DND-41 (cell line): ENCODE measurements around the gene C6orf58.

Experiments used
- ATAC-seq: fragments of 200-7000 bp; cut with Tn5 transposase; 3 replicates; pipeline ENCODE4 v1.9.1; 2021; ENCODE audit warnings: low read depth; ENCODE audit not compliant: insufficient read depth
- DNase-seq: peaks from one replicate; pipeline ENCODE4 v3.0.0-alpha.2; 2020
- H2AFZ ChIP-seq: 2 replicates; pipeline ENCODE4 v1.6.0; 2012; ENCODE audit warnings: low read depth, low read length
- H3K27ac ChIP-seq: 2 replicates; pipeline ENCODE4 v1.5.1; 2012; ENCODE audit warnings: low read length, inconsistent platforms
- H3K27me3 ChIP-seq: fragments of 200-600 bp; sonication (generic); 2 replicates; pipeline ENCODE4 v1.6.0; 2012; ENCODE audit warnings: low read length, mild to moderate bottlenecking, inconsistent platforms; ENCODE audit not compliant: insufficient read depth, poor library complexity
- H3K36me3 ChIP-seq: 2 replicates; pipeline ENCODE4 v1.5.1; 2012; ENCODE audit warnings: low read length, inconsistent platforms; ENCODE audit not compliant: insufficient read depth
- H3K4me1 ChIP-seq: 2 replicates; pipeline ENCODE4 v1.5.1; 2012; ENCODE audit warnings: mild to moderate bottlenecking, low read length; ENCODE audit not compliant: insufficient read depth
- H3K4me2 ChIP-seq: 2 replicates; pipeline ENCODE4 v1.6.0; 2012; ENCODE audit warnings: mild to moderate bottlenecking, moderate library complexity, low read length, inconsistent platforms; ENCODE audit not compliant: insufficient read depth
- H3K4me3 ChIP-seq, 2 experiments: fragments of 200-600 bp in 1 of 2; shearing (Covaris generic) in 1 of 2; 2 replicates each; pipeline ENCODE4 v1.5.1; 2012 to 2016; ENCODE audit warnings: inconsistent platforms in 2 of 2, low read length in 2 of 2, mild to moderate bottlenecking in 2 of 2, low read depth in 1 of 2, moderate library complexity in 1 of 2
- H3K79me2 ChIP-seq: 2 replicates; pipeline ENCODE4 v1.6.0; 2012; ENCODE audit warnings: low read length, inconsistent platforms; ENCODE audit not compliant: insufficient read depth
- H3K9ac ChIP-seq: 2 replicates; pipeline ENCODE4 v1.6.0; 2012; ENCODE audit warnings: low read depth, mild to moderate bottlenecking, inconsistent platforms, low read length, moderate library complexity
- H3K9me3 ChIP-seq: 2 replicates; pipeline ENCODE4 v1.5.1; 2012; ENCODE audit warnings: low read length, moderate library complexity, mild to moderate bottlenecking, inconsistent platforms; ENCODE audit not compliant: insufficient read depth, severe bottlenecking
- H4K20me1 ChIP-seq: 2 replicates; pipeline ENCODE4 v1.6.0; 2012; ENCODE audit warnings: low read length; ENCODE audit not compliant: insufficient read depth
- EZH2 ChIP-seq: IDR thresholded peaks from 3 replicates; pipeline ENCODE4 v1.6.1; 2012; ENCODE audit warnings: borderline replicate concordance, low read depth, mild to moderate bottlenecking, moderate library complexity, low read length, inconsistent platforms; ENCODE audit not compliant: severe bottlenecking
- TF ChIP-seq, protein P1 (sequence below): IDR thresholded peaks from 2 replicates; pipeline ENCODE4 v1.5.1; 2012; ENCODE audit warnings: borderline replicate concordance, low read length, moderate library complexity, mild to moderate bottlenecking; ENCODE audit not compliant: poor library complexity, severe bottlenecking; ENCODE audit errors: extremely low read depth

The C6orf58 gene

DNA sequence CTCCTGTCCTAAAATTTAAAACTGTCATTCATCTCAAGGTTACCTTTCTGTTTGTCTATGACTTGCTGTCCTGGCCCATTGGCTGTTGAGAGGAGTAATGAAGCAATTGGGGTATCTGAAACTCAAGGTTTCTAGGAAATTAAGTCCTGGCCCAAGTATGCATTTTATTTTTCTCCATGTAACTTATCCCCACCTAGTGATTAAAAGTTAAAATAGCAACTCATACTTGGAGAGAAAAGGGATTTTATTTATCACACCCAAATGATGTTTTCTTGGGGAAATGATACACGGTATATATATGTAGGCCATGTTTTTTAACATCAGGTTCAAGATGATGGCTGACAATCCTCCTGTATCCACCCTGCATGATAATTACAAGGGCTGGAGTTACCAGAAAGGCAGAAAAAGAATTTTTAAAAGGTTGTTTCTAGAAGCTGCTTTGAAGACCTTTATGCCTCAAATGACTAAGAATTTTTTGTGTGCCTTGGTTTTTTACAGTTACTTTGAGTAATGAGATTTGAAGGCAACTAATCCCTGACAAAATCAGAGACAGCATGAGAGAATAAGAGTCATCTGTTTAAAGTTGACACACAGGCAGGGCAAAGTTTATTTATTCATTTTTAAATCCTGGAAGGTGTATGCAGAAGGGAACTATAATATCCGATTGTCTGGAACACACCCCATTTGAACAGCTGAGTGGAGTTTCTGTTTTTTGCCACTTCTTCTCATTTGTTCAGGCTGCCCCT is 28.9 kb upstream of the C6orf58 start:
- no peak overlapping the region for H3K9ac ChIP-seq
- H3K79me2 ChIP-seq = no peaks in the 10 kb centered on the region
- DNase-seq = no peak
- no peak overlapping the region for H3K4me3 ChIP-seq
- no peaks in the 10 kb centered on the region for H3K27me3 ChIP-seq
- H4K20me1 ChIP-seq = no peaks in the 10 kb centered on the region
- H3K36me3 ChIP-seq = no peaks in the 10 kb centered on the region
- no peaks in the 10 kb centered on the region for H3K9me3 ChIP-seq
- no peak overlapping the region for H3K27ac ChIP-seq
- H3K4me1 ChIP-seq = no peaks in the 10 kb centered on the region
- ATAC-seq = no peak
- TF ChIP-seq EZH2 = no peak
- TF ChIP-seq, protein P1, sequence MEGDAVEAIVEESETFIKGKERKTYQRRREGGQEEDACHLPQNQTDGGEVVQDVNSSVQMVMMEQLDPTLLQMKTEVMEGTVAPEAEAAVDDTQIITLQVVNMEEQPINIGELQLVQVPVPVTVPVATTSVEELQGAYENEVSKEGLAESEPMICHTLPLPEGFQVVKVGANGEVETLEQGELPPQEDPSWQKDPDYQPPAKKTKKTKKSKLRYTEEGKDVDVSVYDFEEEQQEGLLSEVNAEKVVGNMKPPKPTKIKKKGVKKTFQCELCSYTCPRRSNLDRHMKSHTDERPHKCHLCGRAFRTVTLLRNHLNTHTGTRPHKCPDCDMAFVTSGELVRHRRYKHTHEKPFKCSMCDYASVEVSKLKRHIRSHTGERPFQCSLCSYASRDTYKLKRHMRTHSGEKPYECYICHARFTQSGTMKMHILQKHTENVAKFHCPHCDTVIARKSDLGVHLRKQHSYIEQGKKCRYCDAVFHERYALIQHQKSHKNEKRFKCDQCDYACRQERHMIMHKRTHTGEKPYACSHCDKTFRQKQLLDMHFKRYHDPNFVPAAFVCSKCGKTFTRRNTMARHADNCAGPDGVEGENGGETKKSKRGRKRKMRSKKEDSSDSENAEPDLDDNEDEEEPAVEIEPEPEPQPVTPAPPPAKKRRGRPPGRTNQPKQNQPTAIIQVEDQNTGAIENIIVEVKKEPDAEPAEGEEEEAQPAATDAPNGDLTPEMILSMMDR = peak; percentile 20
- no peak overlapping the region for H3K4me2 ChIP-seq
- no peak overlapping the region for H2AFZ ChIP-seq

DNA sequence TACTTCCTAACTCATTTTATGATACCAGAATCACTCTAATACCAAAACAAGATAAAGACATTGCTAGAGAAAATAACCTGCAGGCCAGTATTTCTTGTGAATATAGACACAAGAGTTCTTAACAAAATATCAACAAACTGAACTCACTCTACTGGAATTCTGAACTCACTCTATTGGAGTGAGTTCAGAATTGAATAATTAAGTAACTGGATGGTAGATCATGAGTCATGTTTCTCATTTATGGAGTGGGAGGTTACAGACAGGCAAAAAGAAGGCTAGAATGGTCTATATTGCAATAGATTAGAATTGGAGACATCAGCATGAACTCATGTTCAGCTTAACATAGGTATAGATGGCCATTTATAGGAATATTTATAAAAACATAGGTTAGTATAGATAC is 26.6 kb upstream of the C6orf58 start:
- Histone ChIP-seq H3K9ac (no peak overlapping the region), H3K36me3 (no peaks in the 10 kb centered on the region), H3K4me1 (no peaks in the 10 kb centered on the region), H3K27me3 (no peaks in the 10 kb centered on the region), H3K4me3 (no peak overlapping the region), H3K4me2 (no peak overlapping the region), H2AFZ (no peak overlapping the region), H4K20me1 (no peaks in the 10 kb centered on the region), H3K27ac (no peak overlapping the region), H3K79me2 (no peaks in the 10 kb centered on the region), H3K9me3 (no peaks in the 10 kb centered on the region)
- TF ChIP-seq EZH2 = no peak
- TF ChIP-seq, protein P1 = no peak
- no peak for DNase-seq
- ATAC-seq = no peak

DNA sequence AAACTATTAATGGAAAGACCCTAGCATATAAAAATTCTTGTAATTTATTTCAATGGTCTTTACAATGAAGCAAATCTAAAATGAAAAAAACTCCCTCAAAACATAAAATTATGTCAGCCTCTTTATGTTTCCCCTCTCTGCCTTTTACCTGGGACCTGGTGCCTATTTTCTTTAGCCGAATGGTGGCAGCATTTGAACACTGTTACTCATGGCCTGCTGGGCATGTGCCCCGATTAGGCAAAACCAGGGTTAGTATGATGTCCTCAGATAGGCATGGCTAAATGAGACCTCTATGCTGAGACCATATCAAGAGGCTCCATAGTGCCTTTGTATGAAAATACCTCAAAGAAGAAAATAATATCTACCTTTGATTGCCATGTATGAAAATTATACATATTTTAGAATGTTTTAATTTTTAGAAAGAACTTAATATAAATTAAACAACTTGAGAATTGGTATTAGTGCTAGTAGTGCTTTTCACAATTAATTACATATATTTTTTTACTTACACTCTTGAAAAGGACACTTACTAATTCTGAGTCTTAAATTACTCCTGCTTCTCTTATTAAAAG is 22.5 kb upstream of the C6orf58 start:
- Histone ChIP-seq H3K36me3 (no peaks in the 10 kb centered on the region), H3K4me2 (no peak overlapping the region), H3K27ac (no peak overlapping the region), H3K27me3 (no peaks in the 10 kb centered on the region), H3K4me3 (no peak overlapping the region), H3K4me1 (no peaks in the 10 kb centered on the region), H4K20me1 (no peaks in the 10 kb centered on the region), H3K79me2 (no peaks in the 10 kb centered on the region), H3K9ac (no peak overlapping the region), H2AFZ (no peak overlapping the region), H3K9me3 (no peaks in the 10 kb centered on the region)
- no peak for ATAC-seq
- no peak for TF ChIP-seq EZH2
- TF ChIP-seq, protein P1 = peak; percentile 48
- DNase-seq = peak; percentile 14

DNA sequence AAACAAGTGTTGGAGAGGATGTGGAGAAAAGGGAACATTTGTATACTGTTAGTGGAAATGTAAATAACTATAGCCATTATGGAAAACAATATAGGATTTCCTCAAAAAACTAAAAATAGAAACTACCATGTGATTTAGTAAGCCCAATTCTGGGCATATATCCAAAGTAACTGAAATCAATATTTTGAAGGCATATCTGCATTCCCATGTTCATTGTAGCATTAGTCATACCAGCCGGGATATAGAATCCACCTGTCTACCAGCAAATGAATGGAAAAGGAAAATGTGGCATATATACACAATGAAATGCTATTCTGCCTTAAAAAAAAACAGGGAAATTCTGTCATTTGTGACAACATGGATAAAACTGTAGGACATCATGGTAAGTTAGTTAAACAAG is 15.3 kb upstream of the C6orf58 start:
- Histone ChIP-seq H3K9me3 (no peaks in the 10 kb centered on the region), H3K4me1 (no peaks in the 10 kb centered on the region), H2AFZ (no peak overlapping the region), H3K36me3 (no peaks in the 10 kb centered on the region), H3K79me2 (no peaks in the 10 kb centered on the region), H3K4me3 (no peak overlapping the region), H3K9ac (no peak overlapping the region), H3K4me2 (no peak overlapping the region), H3K27ac (no peak overlapping the region), H3K27me3 (no peaks in the 10 kb centered on the region), H4K20me1 (no peaks in the 10 kb centered on the region)
- TF ChIP-seq, protein P1 = no peak
- TF ChIP-seq EZH2 = no peak
- no peak for ATAC-seq
- DNase-seq = no peak
